GM18499 (cell line): ENCODE results near the gene UBE2G2.

Experiments
- ATAC-seq: cut with Tn5 transposase; IDR thresholded peaks from one replicate; pipeline ENCODE4 v1.9.1; 2021; ENCODE audit warnings: moderate number of reproducible peaks; ENCODE audit not compliant: insufficient read depth, unreplicated experiment

Gene UBE2G2

GRCh38 chr21:44792702-44793591 lies 8.7 kb downstream of the UBE2G2 start:
- no peak for ATAC-seq

GRCh38 chr21:44791993-44792392 lies 9.6 kb downstream of the UBE2G2 start:
- ATAC-seq = no peak

DNA sequence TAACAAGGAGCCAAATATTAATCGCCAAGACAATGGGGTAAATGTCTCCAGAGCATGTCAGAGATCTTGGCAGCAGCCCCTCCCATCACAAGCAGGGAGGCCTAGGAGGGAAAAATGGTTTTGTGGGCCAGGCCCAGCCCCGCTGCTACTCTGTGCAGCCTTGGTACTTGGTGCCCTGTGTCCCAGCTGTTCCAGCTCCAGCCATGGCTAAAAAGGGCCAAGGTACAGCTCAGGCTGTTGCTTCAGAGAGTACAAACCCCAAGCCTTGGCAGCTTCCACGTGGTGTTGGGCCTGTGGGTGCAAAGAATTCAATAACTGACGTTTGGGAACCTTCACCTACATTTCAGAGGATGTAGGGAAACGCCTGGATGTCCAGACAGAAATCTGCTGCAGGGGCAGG lies 10.4 kb downstream of the UBE2G2 start:
- ATAC-seq = no peak

GRCh38 chr21:44790368-44790767 lies 11.3 kb downstream of the UBE2G2 start:
- no peak for ATAC-seq

DNA sequence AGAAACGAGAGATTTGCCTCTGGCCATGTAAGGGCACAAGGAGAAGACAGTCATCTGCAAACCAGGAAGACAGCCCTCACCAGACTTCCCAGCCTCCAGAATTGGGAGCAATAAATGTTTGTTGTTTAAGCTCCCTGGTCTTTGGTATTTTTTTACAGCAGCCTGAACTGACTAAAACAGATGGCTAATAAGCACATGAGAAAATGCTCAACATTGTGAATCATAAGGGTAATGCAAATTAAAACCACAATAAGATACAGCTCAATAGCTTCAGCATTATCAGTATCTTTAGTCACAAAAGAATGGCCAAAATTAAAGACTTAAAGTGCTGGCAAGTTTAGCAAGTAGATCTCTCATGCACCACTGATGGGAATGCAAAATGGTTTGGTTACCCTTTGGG lies 11.7 kb downstream of the UBE2G2 start:
- no peak for ATAC-seq

- no peak for ATAC-seq
Observed at GRCh38 chr21:44785620-44786335, 15.8 kb downstream of the UBE2G2 start.

DNA sequence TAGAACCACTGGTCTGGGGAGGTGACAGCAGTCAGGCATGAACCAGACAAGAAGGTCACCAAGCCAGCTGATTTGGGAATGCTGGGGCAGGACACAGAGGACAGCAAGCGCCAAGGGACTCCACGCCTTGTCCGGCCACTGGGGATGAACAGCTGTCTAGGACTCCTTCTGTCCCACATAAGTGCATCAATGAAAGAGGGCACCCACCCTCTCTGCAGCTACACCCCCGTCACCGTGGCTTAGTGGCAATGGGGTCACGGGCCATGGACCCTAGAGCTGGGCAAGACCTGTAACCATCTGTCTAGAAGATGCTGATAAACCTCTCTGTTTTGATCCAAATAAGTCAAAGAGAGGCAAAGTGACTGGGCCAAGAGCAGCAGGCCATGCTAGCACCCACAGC lies 16.8 kb downstream of the UBE2G2 start:
- ATAC-seq = no peak

- no peak for ATAC-seq
Observed at GRCh38 chr21:44783020-44783696, 18.5 kb downstream of the UBE2G2 start.

DNA sequence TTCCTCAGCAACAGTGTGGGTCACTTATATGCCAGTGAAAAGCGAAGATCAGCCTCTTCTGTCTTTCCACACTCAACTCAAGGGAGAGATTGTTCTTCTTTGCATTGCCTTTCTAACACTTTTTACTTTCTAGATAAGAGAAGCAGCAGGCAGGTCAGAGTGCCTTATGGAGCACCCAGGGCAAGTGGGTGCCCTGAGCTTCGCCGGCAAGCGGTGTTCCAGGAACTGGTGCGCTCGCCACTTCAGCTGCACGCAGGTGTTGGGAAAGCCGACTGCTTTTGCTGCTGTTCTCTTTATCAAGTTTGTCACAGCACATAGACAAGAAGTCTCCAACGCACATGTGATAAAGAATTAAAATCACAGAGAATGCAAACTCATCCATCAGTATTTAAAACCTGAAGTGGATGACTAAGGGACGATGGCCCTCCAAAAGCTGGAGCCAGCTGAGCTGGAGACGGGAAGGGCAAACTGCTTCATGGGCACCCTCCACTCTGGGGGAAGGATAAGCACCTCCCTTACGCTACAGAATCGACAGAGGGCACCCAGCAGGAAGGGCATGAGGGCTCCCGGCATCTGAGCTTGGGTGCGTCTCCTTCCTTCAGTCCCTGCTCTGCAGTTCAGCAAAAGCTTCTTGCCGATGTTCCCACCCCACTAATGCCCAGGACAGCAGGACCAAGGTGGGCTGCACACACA lies 20.7 kb downstream of the UBE2G2 start:
- ATAC-seq = no peak

GRCh38 chr21:44780137-44780502 lies 21.5 kb downstream of the UBE2G2 start:
- ATAC-seq = no peak

- no peak for ATAC-seq
Observed at GRCh38 chr21:44779417-44780136, 22.0 kb downstream of the UBE2G2 start.

GRCh38 chr21:44778983-44779382 lies 22.6 kb downstream of the UBE2G2 start:
- no peak for ATAC-seq

DNA sequence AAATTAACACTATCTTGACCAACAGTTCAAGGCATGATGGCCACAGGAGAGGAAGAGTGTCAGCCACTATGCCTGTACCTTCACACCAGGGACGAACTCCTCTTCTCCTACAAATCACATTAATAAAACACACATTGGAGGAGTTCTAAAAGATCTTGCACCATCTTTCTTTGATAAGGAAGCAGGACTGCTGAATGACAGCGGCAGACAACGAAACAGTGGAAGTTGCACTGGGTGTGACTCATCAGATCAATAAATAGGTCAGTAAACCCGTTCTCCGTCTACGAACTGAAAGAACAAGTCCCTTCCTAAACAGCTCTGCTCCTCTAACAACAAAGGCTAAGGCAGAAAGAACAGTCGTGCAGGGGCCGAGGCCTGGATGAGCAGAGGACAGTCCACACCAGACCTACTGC lies 23.1 kb downstream of the UBE2G2 start:
- no peak for ATAC-seq

GRCh38 chr21:44778094-44778493 lies 23.5 kb downstream of the UBE2G2 start:
- no peak for ATAC-seq

DNA sequence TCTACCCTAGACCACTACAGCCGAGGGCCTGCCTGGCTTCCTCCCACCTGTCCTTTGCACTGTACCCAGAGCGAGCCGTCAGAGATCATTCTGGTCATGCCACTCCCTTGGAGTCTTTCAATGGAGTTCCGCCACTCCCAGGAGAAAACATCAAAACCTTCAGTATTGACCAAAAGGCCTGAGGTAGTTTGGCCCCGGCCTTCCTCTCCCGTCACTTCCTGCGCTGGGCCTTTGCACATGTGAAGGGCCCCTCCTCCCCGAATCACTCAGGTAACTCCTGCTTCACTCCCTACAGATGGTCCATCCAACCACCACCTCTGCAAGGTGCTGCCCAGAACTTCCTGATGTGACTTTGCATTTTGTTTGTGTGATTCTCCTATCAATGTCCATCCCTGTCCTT lies 26.6 kb downstream of the UBE2G2 start:
- no peak for ATAC-seq

DNA sequence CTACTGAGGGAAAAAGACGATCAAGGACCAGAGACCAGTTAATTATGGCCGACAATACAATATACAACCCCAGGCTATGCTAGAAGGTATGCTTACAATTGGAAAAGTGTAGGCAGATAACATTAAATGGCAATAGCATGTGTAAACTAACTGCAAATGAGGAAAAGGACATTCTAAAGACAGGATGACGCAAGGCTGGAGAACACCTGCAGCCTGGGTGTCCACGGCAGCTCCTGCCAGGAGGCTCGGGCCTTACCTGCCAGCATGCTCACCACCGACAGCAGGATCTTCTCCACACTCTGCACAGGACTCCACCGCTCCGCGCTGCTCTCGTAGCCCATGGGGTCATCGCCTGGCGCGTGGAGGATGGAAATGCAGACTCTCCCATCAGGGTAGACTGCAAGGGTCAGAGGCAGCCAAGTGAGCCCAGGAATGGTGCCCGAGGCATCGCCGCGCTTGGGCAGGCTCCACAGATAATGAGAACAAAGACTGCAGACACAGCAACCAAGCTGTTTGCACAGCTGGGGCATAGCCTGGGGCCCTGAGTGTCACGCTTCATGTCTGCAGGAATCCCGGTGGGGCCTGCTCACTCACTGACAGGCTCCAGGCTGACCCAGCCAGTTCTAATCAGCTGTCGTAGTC lies 28.2 kb downstream of the UBE2G2 start:
- no peak for ATAC-seq

DNA sequence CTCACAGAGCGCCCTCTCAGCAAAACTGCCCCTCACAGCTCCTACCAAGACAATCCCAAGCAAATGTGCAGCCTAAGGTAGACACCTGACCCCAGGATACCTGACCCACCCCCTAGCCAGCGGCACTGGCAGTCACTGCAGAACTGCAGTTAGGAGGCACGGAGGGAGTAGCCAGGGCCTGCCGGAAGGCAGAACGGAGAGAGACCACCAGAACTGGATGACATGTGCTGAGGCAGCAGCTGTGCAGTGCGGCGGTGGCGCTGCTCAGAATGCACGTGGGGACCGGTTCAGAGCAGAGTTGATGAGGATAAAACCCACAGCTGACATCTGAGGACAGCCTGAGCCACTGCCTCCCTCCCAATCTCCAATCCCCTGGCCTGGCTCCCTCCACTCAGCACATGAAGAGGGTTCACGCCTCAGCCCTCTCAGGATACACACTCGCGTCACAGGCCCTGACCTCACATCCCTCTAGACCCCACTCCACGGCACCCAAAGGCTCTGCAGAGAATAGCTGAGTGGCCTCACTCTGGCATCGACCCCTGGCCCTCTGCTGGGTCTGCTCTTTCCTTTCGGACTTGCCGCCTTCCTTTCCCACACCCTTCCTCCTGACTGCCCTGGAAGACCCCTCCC lies 29.6 kb downstream of the UBE2G2 start:
- no peak for ATAC-seq

DNA sequence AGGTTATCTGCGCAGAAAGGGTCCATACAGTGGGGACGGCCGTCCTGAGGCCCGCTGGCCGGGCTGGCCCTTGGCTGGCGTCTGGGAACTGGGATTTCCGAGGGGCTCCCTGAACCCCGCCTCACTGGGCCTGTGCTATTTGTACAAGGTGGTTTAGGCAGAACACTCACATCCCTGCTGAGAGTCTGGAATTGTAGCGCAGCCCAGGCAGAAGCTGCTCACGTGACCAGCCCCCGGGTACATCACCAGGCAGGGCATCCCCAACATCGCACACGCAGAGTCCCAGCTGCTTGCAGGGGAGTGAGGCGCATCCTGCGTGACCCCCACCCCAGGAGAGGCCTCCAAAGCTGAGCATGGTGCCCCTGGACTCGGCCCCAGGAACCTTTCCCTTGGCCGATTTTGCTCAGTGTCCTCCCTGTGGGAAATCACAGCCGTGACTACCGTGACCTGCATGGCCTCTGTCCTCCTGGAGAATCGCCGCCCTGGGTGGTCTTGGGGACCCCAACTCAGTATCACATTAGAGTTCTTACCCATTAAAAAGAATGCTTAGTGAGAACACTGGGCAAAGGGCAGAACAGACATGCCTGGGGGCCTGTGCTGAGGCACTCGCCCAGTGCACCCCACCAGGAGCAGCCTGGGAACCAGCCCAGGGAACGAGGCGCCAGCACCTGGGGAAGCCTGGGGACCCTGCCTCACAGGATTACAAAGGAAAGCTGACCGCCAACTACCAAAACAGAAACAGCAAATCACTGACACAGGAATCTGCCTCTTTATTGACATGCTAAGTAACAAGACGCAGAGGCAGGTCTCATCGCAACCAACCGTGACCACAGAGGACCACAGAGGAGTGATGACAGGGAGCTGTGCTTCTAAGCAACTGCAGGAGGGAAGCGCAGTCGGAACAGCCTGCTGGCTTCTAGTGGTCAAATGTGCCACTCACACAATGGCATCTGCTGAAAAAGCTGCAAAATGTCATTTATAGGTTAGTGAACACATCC lies 33.5 kb downstream of the UBE2G2 start:
- no peak for ATAC-seq
